Activated B cell treated with CpG ODN at 0.5 μM for 24 hours (primary cell): ENCODE measurements around the gene TMC1. TPM values are rescaled to one million over a fixed set of nuclear protein-coding genes. Genes with fewer than 3 reads are reported as not detected.
"Not testable (repeated sequence)": the region's sequence is repeated elsewhere in the genome, so short reads cannot be mapped to it uniquely, and the experiment has no call there.

Experiments used
- ATAC-seq: fragments of 200-7000 bp; cut with Tn5 transposase; one replicate; pipeline ENCODE4 v1.10.0; 2021; ENCODE audit warnings: low read depth, mild to moderate bottlenecking, moderate library complexity
- CTCF ChIA-PET: fragments of 350-600 bp; sonication (Branson Sonifier 250); formaldehyde crosslinking; loops from one replicate; lab custom pipeline; 2021; ENCODE audit warnings: antibody characterized with exemption; lab: Charles Lee
- POLR2A ChIA-PET: fragments of 350-600 bp; sonication (Branson Sonifier 250); formaldehyde crosslinking; loops from one replicate; lab custom pipeline; 2021; ENCODE audit warnings: antibody characterized with exemption; lab: Charles Lee
- DNase-seq: peaks from one replicate; pipeline ENCODE4 v3.0.0; 2022
- H3K27ac Mint-ChIP-seq: one replicate; pipeline ENCODE4 v1.8.0; 2020; ENCODE audit warnings: mixed read lengths
- H3K27me3 Mint-ChIP-seq: one replicate; pipeline ENCODE4 v1.8.0; 2021; ENCODE audit warnings: mixed read lengths
- H3K36me3 Mint-ChIP-seq: one replicate; pipeline ENCODE4 v1.8.0; 2021; ENCODE audit warnings: low read depth, mixed read lengths
- H3K4me1 Mint-ChIP-seq: one replicate; pipeline ENCODE4 v1.8.0; 2021; ENCODE audit warnings: mixed read lengths
- H3K4me3 Mint-ChIP-seq: one replicate; pipeline ENCODE4 v1.8.0; 2020; ENCODE audit warnings: mild to moderate bottlenecking, mixed read lengths
- H3K9me3 Mint-ChIP-seq: one replicate; pipeline ENCODE4 v1.8.0; 2020; ENCODE audit warnings: mixed read lengths
- intact Hi-C: fragments of 100-400 bp; cut with micrococcal nuclease; formaldehyde crosslinking; loops from one replicate; pipeline ENCODE4 v1.15.1; 2024
- total RNA-seq: library from RNA; stranded (reverse); gene quantifications from 2 replicates; pipeline ENCODE4 v1.2.3, GENCODE V29; 2022
- TF ChIP-seq, protein P1 (sequence below): fragments of 200-600 bp; IDR thresholded peaks from one replicate; pipeline ENCODE4 v1.8.0; 2022; ENCODE audit warnings: antibody characterized with exemption, mild to moderate bottlenecking

The TMC1 gene
- total RNA-seq, 1 donor from 2014 or later: not detected

DNA sequence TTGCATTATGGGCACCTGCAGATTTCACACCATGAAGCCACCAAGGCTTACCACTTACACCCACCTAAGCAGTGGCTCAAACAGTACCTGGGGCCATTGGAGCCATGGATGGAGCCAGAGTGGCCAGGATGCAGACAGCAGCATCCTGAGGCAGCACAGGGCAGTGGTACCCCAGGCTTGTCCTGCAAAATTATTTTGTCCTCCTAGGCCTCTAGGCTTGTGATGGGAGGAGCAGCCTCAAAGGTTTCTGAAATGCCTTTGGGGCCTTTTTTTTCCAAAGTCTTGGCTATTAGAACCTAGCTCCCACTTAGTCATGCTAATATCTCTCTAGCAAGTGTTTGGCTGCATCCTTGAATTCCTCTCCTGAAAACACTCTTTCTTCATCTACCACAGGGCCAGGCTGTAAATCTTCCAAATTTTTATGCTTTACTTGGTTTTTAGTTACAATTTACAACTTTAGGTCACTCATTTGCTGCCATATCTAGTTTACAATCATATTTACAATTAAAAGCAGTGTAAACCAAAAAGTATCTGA, 15.7 kb downstream of the TMC1 start:
- Mint-ChIP-seq H3K27me3 (peaks cover 11% of the 10 kb centered on the region), H3K4me3 (no peak overlapping the region), H3K9me3 (peaks cover 3% of the 10 kb centered on the region), H3K4me1 (no peaks in the 10 kb centered on the region), H3K27ac (no peak overlapping the region), H3K36me3 (no peaks in the 10 kb centered on the region)
- intact Hi-C loops: loop anchor here (10.0 kb wide), 1 partner anchor 62 kb away; no protein-coding TSS in a partner anchor
- ChIA-PET POLR2A (no interaction called here), CTCF (no interaction called here)
- DNase-seq: no peak
- ATAC-seq: no peak
- TF ChIP-seq, protein P1, sequence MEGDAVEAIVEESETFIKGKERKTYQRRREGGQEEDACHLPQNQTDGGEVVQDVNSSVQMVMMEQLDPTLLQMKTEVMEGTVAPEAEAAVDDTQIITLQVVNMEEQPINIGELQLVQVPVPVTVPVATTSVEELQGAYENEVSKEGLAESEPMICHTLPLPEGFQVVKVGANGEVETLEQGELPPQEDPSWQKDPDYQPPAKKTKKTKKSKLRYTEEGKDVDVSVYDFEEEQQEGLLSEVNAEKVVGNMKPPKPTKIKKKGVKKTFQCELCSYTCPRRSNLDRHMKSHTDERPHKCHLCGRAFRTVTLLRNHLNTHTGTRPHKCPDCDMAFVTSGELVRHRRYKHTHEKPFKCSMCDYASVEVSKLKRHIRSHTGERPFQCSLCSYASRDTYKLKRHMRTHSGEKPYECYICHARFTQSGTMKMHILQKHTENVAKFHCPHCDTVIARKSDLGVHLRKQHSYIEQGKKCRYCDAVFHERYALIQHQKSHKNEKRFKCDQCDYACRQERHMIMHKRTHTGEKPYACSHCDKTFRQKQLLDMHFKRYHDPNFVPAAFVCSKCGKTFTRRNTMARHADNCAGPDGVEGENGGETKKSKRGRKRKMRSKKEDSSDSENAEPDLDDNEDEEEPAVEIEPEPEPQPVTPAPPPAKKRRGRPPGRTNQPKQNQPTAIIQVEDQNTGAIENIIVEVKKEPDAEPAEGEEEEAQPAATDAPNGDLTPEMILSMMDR: no peak

DNA sequence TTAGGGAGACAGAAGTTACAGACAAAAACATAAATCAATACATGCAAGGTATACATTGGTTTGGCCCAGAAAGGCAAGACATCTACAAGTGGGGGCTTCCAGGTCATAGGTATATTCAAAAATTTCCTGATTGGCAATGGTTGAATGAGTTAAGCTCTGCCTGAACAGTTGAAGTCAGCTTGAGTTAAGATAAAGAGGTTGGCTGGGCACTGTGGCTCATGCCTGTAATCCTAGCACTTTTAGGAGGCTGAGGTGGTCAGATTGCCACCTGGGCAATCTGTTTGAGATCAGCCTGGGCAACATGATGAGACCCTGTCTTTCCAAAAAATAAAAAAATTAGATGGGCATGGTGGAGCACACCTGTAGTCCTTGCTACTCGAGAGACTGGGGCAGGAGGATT, 16.3 kb downstream of the TMC1 start:
- no peak overlapping the region for H3K27ac Mint-ChIP-seq
- intact Hi-C loops: loop anchor here (10.0 kb wide), 1 partner anchor 63 kb away; no protein-coding TSS in a partner anchor
- DNase-seq (no peak), ATAC-seq (no peak)
- no peak overlapping the region for H3K4me3 Mint-ChIP-seq
- H3K27me3 Mint-ChIP-seq: peaks cover 9% of the 10 kb centered on the region
- ChIA-PET CTCF (no interaction called here), POLR2A (no interaction called here)
- no peaks in the 10 kb centered on the region for H3K36me3 Mint-ChIP-seq
- TF ChIP-seq, protein P1: no peak
- H3K9me3 Mint-ChIP-seq: peaks cover 3% of the 10 kb centered on the region
- H3K4me1 Mint-ChIP-seq: no peaks in the 10 kb centered on the region

DNA sequence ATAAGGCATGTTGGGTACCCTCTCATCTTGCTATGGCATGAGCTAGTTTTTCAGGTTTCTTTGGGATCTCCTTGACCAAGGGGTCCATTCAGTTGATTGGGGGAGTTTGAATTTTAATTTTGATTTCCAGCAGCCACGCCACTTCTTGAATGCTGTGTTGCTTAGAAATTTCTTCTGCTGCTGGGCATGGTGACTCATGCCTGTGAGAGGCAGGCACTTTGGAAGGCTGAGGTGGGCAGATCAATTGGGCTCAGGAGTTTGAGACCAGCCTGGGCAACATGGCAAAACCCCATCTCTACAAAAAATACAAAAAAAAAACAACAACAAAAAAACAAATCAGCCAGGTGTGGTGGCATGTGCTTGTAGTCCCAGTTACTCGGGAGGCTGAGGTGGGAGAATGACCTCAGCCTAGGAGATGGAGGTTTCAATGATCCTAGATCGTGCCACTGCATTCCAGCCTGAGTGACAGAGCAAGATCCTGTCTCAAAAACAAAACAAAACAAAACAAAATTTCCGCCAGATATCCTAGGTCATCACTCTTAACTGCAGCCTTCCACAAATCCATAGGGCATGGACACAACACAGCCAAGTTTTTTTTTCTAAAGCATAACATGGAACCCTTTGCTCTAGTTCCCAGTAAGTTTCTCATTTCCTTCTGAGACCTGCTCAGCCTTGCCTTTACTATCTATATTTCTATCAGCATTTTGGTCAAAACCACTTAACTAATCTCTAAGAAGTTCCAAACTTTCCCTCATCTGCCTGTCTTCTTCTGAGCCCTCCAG, 17.7 kb downstream of the TMC1 start:
- no peaks in the 10 kb centered on the region for H3K4me1 Mint-ChIP-seq
- CTCF ChIA-PET: no interaction called here
- H3K9me3 Mint-ChIP-seq: peaks cover 3% of the 10 kb centered on the region
- H3K27me3 Mint-ChIP-seq: peaks cover 2% of the 10 kb centered on the region
- intact Hi-C loops: loop anchor here (10.0 kb wide), 1 partner anchor 64 kb away; no protein-coding TSS in a partner anchor
- ATAC-seq: no peak
- DNase-seq: no peak
- POLR2A ChIA-PET: no interaction called here
- H3K27ac Mint-ChIP-seq: no peak overlapping the region
- H3K36me3 Mint-ChIP-seq: no peaks in the 10 kb centered on the region
- TF ChIP-seq, protein P1: no peak
- H3K4me3 Mint-ChIP-seq: no peak overlapping the region

DNA sequence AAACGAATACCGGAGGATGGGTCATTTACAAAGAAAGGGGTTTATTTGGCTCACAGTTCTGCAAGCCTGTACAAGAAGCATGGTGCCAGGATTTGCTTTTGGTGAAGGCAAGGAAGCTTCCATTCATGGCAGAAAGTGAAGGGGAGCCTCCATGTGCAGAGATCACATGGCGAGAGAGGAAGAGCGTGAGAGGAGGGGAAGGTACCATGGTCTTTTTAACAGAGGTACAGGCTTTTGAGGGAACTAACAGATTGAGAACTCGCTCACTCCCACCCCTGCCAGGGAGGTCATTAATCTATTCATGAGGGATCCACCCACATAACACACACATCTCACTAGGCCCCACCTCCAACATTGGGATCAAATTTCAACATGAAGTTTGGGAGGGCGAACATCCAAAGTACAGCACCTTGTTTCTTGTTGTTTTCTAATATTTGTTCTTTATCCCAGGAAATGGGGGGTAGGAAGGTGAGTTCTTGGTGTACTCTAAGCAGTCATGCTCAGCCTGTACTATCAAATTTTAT, 18.5 kb downstream of the TMC1 start:
- H3K9me3 Mint-ChIP-seq: peaks cover 3% of the 10 kb centered on the region
- TF ChIP-seq, protein P1: no peak
- H3K27ac Mint-ChIP-seq: no peak overlapping the region
- ATAC-seq: no peak
- ChIA-PET POLR2A (no interaction called here), CTCF (no interaction called here)
- H3K4me1 Mint-ChIP-seq: no peaks in the 10 kb centered on the region
- peaks cover 2% of the 10 kb centered on the region for H3K27me3 Mint-ChIP-seq
- no peak for DNase-seq
- H3K4me3 Mint-ChIP-seq: no peak overlapping the region
- H3K36me3 Mint-ChIP-seq: no peaks in the 10 kb centered on the region
- intact Hi-C loops: loop anchor here (10.0 kb wide), 1 partner anchor 65 kb away; no protein-coding TSS in a partner anchor

DNA sequence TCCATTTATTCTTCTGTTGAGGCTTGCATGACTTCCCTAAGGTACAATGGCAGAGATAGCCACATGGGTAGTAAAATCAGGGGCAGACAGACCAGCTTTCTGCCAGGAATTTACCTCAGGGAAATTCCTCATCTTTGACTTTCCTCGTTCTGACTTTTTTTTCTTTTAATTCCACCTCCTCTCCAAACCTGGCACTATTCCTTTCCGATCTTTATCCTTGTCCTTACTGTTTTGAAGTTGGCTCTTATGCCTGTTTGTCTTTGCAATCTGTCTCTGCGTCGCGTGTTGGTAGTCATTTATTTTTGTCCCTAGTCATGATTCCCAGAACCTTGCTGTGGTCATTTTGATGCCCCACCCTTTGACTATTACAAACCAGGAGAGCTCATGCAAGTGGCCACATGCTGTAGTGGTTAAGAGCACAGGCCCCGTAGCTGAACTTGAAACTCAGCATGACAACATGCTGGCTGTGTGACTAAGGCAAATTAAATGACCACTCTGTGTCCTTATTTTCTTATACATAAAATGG, 19.0 kb downstream of the TMC1 start:
- DNase-seq (no peak), ATAC-seq (no peak)
- ChIA-PET POLR2A (no interaction called here), CTCF (no interaction called here)
- intact Hi-C loops: no loop called here
- Mint-ChIP-seq H3K36me3 (no peaks in the 10 kb centered on the region), H3K27me3 (peaks cover 2% of the 10 kb centered on the region), H3K27ac (no peak overlapping the region), H3K4me3 (no peak overlapping the region), H3K9me3 (peaks cover 3% of the 10 kb centered on the region), H3K4me1 (no peaks in the 10 kb centered on the region)
- TF ChIP-seq, protein P1: no peak

DNA sequence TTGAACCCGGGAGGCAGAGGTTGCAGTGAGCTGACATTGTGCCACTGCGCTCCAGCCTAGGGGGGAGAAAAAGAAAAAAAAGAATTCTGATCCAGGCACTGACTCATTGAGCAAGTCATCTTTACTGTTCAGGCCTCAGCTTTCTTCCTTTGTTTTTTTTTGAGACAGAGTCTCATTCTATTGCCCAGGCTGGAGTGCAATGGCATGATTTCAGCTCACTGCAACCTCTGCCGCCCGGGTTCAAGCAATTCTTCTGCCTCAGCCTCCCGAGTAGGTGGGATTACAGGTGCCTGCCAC, 21.1 kb downstream of the TMC1 start:
- H3K27ac Mint-ChIP-seq, CTCF ChIA-PET, intact Hi-C loops, H3K27me3 Mint-ChIP-seq, H3K9me3 Mint-ChIP-seq, POLR2A ChIA-PET, H3K4me3 Mint-ChIP-seq, H3K4me1 Mint-ChIP-seq, DNase-seq, ATAC-seq, H3K36me3 Mint-ChIP-seq: not testable (repeated sequence)
